Hepatocyte (in vitro differentiated cells): Measurements from ENCODE around the gene PEX12. TPM values are rescaled to one million over a fixed set of nuclear protein-coding genes. Genes with fewer than 3 reads are reported as not detected.
A peak's percentile ranks its signal among the peaks of the same experiment; 100 is the strongest.
"Not testable (repeated sequence)": the region's sequence is repeated elsewhere in the genome, so short reads cannot be mapped to it uniquely, and the experiment has no call there.

Source experiments
- DNase-seq: peaks from one replicate; pipeline ENCODE4 v3.0.0-alpha.2; 2016; ENCODE audit warnings: low spot score
- H2AFZ ChIP-seq: fragments of 200-600 bp; sonication (generic); 2 replicates; pipeline ENCODE4 v1.6.0; 2016; ENCODE audit warnings: antibody characterized with exemption, mild to moderate bottlenecking
- H3K27ac ChIP-seq: fragments of 200-600 bp; sonication (generic); 2 replicates; pipeline ENCODE4 v1.5.1; 2016; ENCODE audit warnings: mild to moderate bottlenecking
- H3K27me3 ChIP-seq: fragments of 200-600 bp; sonication (generic); 2 replicates; pipeline ENCODE4 v1.6.1; 2016
- H3K36me3 ChIP-seq: fragments of 200-600 bp; sonication (generic); replicated peaks from 2 replicates; pipeline ENCODE4 v1.5.1; 2016; ENCODE audit warnings: low read depth; ENCODE audit not compliant: insufficient read depth
- H3K4me1 ChIP-seq: fragments of 200-600 bp; sonication (generic); 2 replicates; pipeline ENCODE4 v1.5.1; 2016; ENCODE audit warnings: mild to moderate bottlenecking, moderate library complexity; ENCODE audit not compliant: insufficient read depth
- H3K4me2 ChIP-seq: fragments of 200-600 bp; sonication (generic); 2 replicates; pipeline ENCODE4 v1.6.0; 2016
- H3K4me3 ChIP-seq: fragments of 200-600 bp; sonication (generic); 2 replicates; pipeline ENCODE4 v1.5.1; 2016; ENCODE audit warnings: mild to moderate bottlenecking
- H3K79me2 ChIP-seq: fragments of 200-600 bp; sonication (generic); 2 replicates; pipeline ENCODE4 v1.6.0; 2017; ENCODE audit warnings: mild to moderate bottlenecking
- H3K9me2 ChIP-seq: fragments of 200-600 bp; sonication (generic); replicated peaks from 2 replicates; pipeline ENCODE4 v1.6.0; 2017; ENCODE audit warnings: mild to moderate bottlenecking; ENCODE audit not compliant: insufficient read depth
- H3K9me3 ChIP-seq: fragments of 200-600 bp; sonication (generic); 2 replicates; pipeline ENCODE4 v1.5.1; 2016; ENCODE audit warnings: low read depth, mild to moderate bottlenecking
- H4K20me1 ChIP-seq: fragments of 200-600 bp; sonication (generic); 2 replicates; pipeline ENCODE4 v1.6.0; 2016; ENCODE audit warnings: mild to moderate bottlenecking; ENCODE audit not compliant: insufficient read depth, poor library complexity, severe bottlenecking
- CTCF ChIP-seq: fragments of 200-600 bp; sonication (generic); IDR thresholded peaks from 2 replicates; pipeline ENCODE4 v1.5.1; 2016; ENCODE audit warnings: antibody characterized with exemption, mild to moderate bottlenecking; ENCODE audit not compliant: poor library complexity
- EZH2 ChIP-seq: fragments of 200-600 bp; sonication (generic); IDR thresholded peaks from 2 replicates; pipeline ENCODE4 v1.6.1; 2016; ENCODE audit warnings: antibody characterized with exemption, mild to moderate bottlenecking, borderline replicate concordance
- EZH2phosphoT487 ChIP-seq: fragments of 200-600 bp; sonication (generic); IDR thresholded peaks from one replicate; pipeline ENCODE4 v1.6.1; 2018; ENCODE audit warnings: antibody characterized with exemption, mild to moderate bottlenecking, low read depth, moderate library complexity; ENCODE audit not compliant: unreplicated experiment, severe bottlenecking
- whole genome bisulfite sequencing: methylation state at CpG from one replicate; pipeline ENCODE4 v1.1.6; 2016; ENCODE audit warnings: low lambda C conversion rate; ENCODE audit errors: missing lambda C conversion rate; 5-methylcytosine and 5-hydroxymethylcytosine counted together
- polyA plus RNA-seq: library from polyadenylated mRNA; unstranded; fragments of >200 nt; fragmentation: Nextera tagmentation; extraction: Ambion mirVana; gene quantifications from 2 replicates; pipeline ENCODE4 v1.2.1, GENCODE V29; 2016
- total RNA-seq: library from RNA; depleted of rRNA; stranded (reverse); fragments of >200 nt; gene quantifications from 2 replicates; pipeline ENCODE4 v1.2.3, GENCODE V29; 2014

The PEX12 gene
- total and polyA plus RNA-seq, 2 experiments from 2014 or later = 3.6 to 10.5 TPM

DNA sequence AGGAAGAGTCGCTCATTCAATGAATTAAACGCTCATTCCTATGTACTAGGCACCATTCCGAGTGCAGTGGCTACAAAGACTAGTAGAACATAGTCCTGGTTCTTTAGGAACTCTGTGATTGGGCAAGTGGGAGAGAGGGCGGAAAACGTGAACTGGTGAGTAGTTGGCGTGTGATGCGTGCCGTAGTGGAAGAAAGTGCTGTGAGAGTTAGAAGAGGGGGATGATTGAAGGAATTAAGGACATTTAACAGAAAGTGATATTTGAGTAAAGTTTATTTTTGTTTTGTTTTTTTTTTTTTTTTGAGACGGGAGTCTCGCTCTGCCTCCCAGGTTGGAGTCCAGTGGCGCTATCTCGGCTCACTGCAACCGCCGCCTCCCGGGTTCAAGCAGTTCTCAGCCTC, 9.8 kb downstream of the PEX12 start:
- Histone ChIP-seq H4K20me1 (no peaks in the 10 kb centered on the region), H2AFZ (peak overlapping the region; percentile 74), H3K27ac (peak overlapping the region; percentile 80), H3K4me3 (peak overlapping the region; percentile 54), H3K9me3 (no peaks in the 10 kb centered on the region), H3K4me2 (peak overlapping the region; percentile 83), H3K36me3 (no peaks in the 10 kb centered on the region), H3K4me1 (peaks cover 18% of the 10 kb centered on the region), H3K9me2 (no peaks in the 10 kb centered on the region), H3K79me2 (peaks cover 41% of the 10 kb centered on the region), H3K27me3 (peaks cover 4% of the 10 kb centered on the region)
- 30% methylated on average over 15 of the region's 15 CpGs for WGBS
- DNase-seq = peak; percentile 61
- TF ChIP-seq CTCF (no peak), EZH2phosphoT487 (no peak), EZH2 (no peak)

DNA sequence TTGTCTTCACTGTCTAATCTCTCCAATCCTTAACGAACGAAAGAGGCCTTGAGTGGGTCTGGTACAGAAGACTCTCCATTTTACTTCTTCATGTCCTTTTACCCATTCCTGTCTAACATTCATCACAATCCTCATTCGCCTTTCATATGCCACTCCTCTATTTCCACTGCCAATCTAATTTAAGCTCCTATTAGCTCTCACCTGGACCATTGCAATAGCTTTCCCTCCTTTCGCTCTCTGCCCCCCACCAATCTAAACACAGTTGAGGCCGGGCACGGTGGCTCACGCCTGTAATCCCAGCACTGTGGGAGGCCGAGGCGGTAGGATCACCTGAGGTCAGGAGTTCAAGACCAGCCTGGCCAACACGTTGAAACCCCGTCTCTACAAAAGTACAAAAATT, 11.4 kb downstream of the PEX12 start:
- Histone ChIP-seq H3K27ac (no peak overlapping the region), H3K4me3 (no peak overlapping the region), H3K9me3 (no peaks in the 10 kb centered on the region), H2AFZ (peak overlapping the region; percentile 52), H4K20me1 (no peaks in the 10 kb centered on the region), H3K79me2 (peaks cover 35% of the 10 kb centered on the region), H3K4me1 (peaks cover 18% of the 10 kb centered on the region), H3K9me2 (no peaks in the 10 kb centered on the region), H3K27me3 (peaks cover 4% of the 10 kb centered on the region), H3K4me2 (peak overlapping the region; percentile 72), H3K36me3 (no peaks in the 10 kb centered on the region)
- no peak for TF ChIP-seq CTCF
- TF ChIP-seq EZH2phosphoT487 = no peak
- no peak for TF ChIP-seq EZH2
- 72% methylated on average over 11 of the region's 11 CpGs for WGBS
- no peak for DNase-seq

DNA sequence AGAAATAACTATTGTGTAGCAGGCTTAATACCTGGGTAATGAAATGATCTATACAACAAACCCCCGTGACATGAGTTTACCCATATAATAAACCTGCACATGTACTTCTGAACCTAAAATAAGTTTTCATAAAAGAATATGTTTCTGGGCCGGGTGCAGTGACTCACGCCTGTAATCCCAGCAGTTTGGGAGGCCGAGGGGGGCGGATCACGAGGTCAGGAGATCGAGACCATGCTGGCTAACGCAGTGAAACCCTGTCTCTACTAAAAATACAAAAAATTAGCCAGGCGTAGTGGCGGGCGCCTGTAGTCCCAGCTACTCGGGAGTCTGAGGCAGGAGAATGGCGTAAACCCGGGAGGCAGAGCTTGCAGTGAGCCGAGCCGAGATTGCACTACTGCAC, 15.2 kb downstream of the PEX12 start:
- H3K9me3 ChIP-seq, H3K27me3 ChIP-seq, H3K79me2 ChIP-seq, H2AFZ ChIP-seq, H3K4me2 ChIP-seq, H3K9me2 ChIP-seq, H3K27ac ChIP-seq, DNase-seq, H3K4me3 ChIP-seq, H3K4me1 ChIP-seq, H3K36me3 ChIP-seq, H4K20me1 ChIP-seq: not testable (repeated sequence)
- 86% methylated on average over 14 of the region's 16 CpGs for WGBS

GRCh38 chr17:35560703-35561102, 17.7 kb downstream of the PEX12 start, which contains the start of gene SLFN14:
Gene SLFN14, minus strand, starts transcription at chr17:35560819. Its CDS starts 2,757 bp downstream, at chr17:35558062.
- no peak within 1 kb of the TSS for H2AFZ ChIP-seq
- no peaks in the 10 kb centered on the region for H3K4me1 ChIP-seq
- no peaks in the 10 kb centered on the region for H3K79me2 ChIP-seq
- no peaks in the 10 kb centered on the region for H3K36me3 ChIP-seq
- peaks cover 19% of the 10 kb centered on the region for H3K27me3 ChIP-seq
- H3K4me2 ChIP-seq = no peak within 1 kb of the TSS
- DNase-seq = no peak
- no peak within 1 kb of the TSS for H3K4me3 ChIP-seq
- TF ChIP-seq CTCF = no peak
- no peak for TF ChIP-seq EZH2
- TF ChIP-seq EZH2phosphoT487 = no peak
- WGBS = 57% methylated on average over 3 of the region's 3 CpGs
- no peaks in the 10 kb centered on the region for H3K9me2 ChIP-seq
- H3K27ac ChIP-seq = no peak within 1 kb of the TSS
- no peaks in the 10 kb centered on the region for H4K20me1 ChIP-seq
- no peaks in the 10 kb centered on the region for H3K9me3 ChIP-seq
